B cell (primary cell): Measurements from ENCODE around the gene SMIM7.

Source experiments
- CTCF ChIP-seq: fragments of 200-600 bp; IDR thresholded peaks from one replicate; pipeline ENCODE4 v1.8.0; 2022; ENCODE audit warnings: antibody characterized with exemption, mild to moderate bottlenecking
- EZH2 ChIP-seq: IDR thresholded peaks from 2 replicates; pipeline ENCODE4 v1.6.1; 2012; ENCODE audit warnings: borderline replicate concordance, low read depth, mild to moderate bottlenecking, moderate library complexity, low read length; ENCODE audit not compliant: insufficient read depth, poor library complexity, severe bottlenecking

- no peak for TF ChIP-seq CTCF
- no peak for TF ChIP-seq EZH2
Observed at GRCh38 chr19:16605115-16605514, 54.8 kb downstream of the SMIM7 start.
